CD4-positive, alpha-beta T cell (primary cell): ENCODE results near the gene CDK14. TPM values are rescaled to one million over a fixed set of nuclear protein-coding genes. Genes with fewer than 3 reads are reported as not detected.

Experiments used
- ATAC-seq: fragments of 200-7000 bp; cut with Tn5 transposase; one replicate; pipeline ENCODE4 v1.10.0; 2022; ENCODE audit warnings: mild to moderate bottlenecking; ENCODE audit not compliant: poor library complexity
- CTCF ChIA-PET: fragments of 350-600 bp; sonication (Branson Sonifier 250); formaldehyde crosslinking; loops from one replicate; lab custom pipeline; 2021; ENCODE audit warnings: antibody characterized with exemption, inconsistent platforms; lab: Charles Lee
- POLR2A ChIA-PET: fragments of 350-600 bp; sonication (Branson Sonifier 250); formaldehyde crosslinking; loops from one replicate; lab custom pipeline; 2021; ENCODE audit warnings: antibody characterized with exemption, inconsistent platforms; lab: Charles Lee
- DNase-seq, 14 experiments: peaks; one replicate each; pipeline ENCODE4 v3.0.0-alpha.2; 2013 to 2020; ENCODE audit warnings: mixed read lengths in 2 of 14
- H3K27ac ChIP-seq, 2 donors: one replicate each; pipeline versions ENCODE4 v1.5.1 to v1.7.0; 2013; ENCODE audit warnings: low read length in 2 of 2, low read depth in 1 of 2, mild to moderate bottlenecking in 1 of 2
- H3K27me3 ChIP-seq, 2 experiments: 1 replicate in 1 of 2; 2 replicates in 1 of 2; pipeline versions ENCODE4 v1.6.1 to v1.7.0; 2013; ENCODE audit warnings: low read length in 2 of 2, control low read depth in 1 of 2, mild to moderate bottlenecking in 1 of 2, moderate library complexity in 1 of 2; ENCODE audit not compliant: insufficient read depth in 2 of 2, control insufficient read depth in 1 of 2
- H3K36me3 ChIP-seq: one replicate; pipeline ENCODE4 v1.6.1; 2013; ENCODE audit warnings: low read length, control low read depth; ENCODE audit not compliant: insufficient read depth
- H3K4me1 ChIP-seq: one replicate; pipeline ENCODE4 v1.6.1; 2013; ENCODE audit warnings: low read length, control low read depth; ENCODE audit not compliant: insufficient read depth
- H3K4me3 ChIP-seq: one replicate; pipeline ENCODE4 v1.5.1; 2013; ENCODE audit warnings: mild to moderate bottlenecking, low read length, moderate library complexity
- H3K9me3 ChIP-seq, 2 experiments: 1 replicate in 1 of 2; 2 replicates in 1 of 2; pipeline versions ENCODE4 v1.6.1 to v1.7.0; 2013; ENCODE audit warnings: low read length in 2 of 2, mild to moderate bottlenecking in 2 of 2, control low read depth in 1 of 2, moderate library complexity in 1 of 2; ENCODE audit not compliant: control insufficient read depth in 1 of 2, insufficient read depth in 1 of 2
- H3K27ac Mint-ChIP-seq: one replicate; pipeline ENCODE4 v1.8.0; 2020; ENCODE audit warnings: mixed read lengths
- H3K27me3 Mint-ChIP-seq: one replicate; pipeline ENCODE4 v1.8.0; 2021; ENCODE audit warnings: mixed read lengths
- H3K36me3 Mint-ChIP-seq: one replicate; pipeline ENCODE4 v1.8.0; 2021; ENCODE audit warnings: low read depth, mixed read lengths
- H3K4me1 Mint-ChIP-seq: one replicate; pipeline ENCODE4 v1.8.0; 2021; ENCODE audit warnings: low read depth, mixed read lengths
- H3K4me3 Mint-ChIP-seq: one replicate; pipeline ENCODE4 v1.8.0; 2020; ENCODE audit warnings: mild to moderate bottlenecking, mixed read lengths
- H3K9me3 Mint-ChIP-seq: one replicate; pipeline ENCODE4 v1.8.0; 2020; ENCODE audit warnings: mixed read lengths
- intact Hi-C, 2 experiments: fragments of 100-400 bp; cut with DNase I in 1 of 2; cut with micrococcal nuclease in 1 of 2; formaldehyde crosslinking; loops; one replicate each; pipeline versions ENCODE4 v1.15.1 to v1.9.0; 2023 to 2025; cut with DNase I, micrococcal nuclease
- total RNA-seq, 174 experiments: library from RNA in 2 of 174; stranded (reverse) in 2 of 174; gene quantifications; one replicate each; pipeline ENCODE4 v1.2.3 and lab custom pipeline; 2021 to 2026
- TF ChIP-seq, protein P1 (sequence below): fragments of 200-600 bp; IDR thresholded peaks from one replicate; pipeline ENCODE4 v1.8.0; 2022; ENCODE audit warnings: antibody characterized with exemption, mild to moderate bottlenecking

CDK14 gene
- total RNA-seq, 2 experiments from 2014 or later = 0.45 to 0.47 TPM

DNA sequence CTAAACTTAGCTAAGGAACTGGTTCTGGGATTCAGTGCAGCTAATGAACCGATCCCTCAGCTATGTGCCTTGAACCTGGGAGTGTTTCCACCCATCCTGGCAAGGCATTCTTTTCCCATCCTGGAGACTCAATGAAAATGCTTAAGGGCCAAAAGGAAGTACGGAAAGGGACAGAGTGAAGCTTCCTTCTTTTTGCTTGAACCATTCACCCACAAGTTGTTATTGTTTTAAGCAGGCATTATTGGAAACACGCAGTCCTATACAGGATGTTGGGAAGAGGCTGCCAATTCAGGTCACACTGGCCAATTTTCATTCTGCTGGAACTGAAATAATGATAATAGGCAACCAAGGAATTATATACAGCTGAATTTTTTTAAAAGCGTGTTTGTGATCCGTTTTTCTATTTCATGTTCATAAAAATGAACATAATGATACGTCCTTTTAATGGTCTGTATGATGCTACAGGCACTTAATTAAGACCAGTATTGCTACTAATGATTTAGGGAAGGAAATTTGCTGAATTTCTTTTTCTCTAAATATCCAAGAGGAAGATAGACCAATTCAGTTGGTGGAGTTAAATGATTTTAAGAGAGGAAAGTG lies 610.3 kb downstream of the CDK14 start:
- Mint-ChIP-seq H3K27ac (no peak overlapping the region), H3K9me3 (no peaks in the 10 kb centered on the region), H3K27me3 (no peaks in the 10 kb centered on the region), H3K36me3 (no peaks in the 10 kb centered on the region), H3K4me1 (no peaks in the 10 kb centered on the region), H3K4me3 (no peak overlapping the region)
- no peak overlapping the region for H3K4me3 ChIP-seq
- no peak overlapping the region for H3K27ac ChIP-seq
- TF ChIP-seq, protein P1, sequence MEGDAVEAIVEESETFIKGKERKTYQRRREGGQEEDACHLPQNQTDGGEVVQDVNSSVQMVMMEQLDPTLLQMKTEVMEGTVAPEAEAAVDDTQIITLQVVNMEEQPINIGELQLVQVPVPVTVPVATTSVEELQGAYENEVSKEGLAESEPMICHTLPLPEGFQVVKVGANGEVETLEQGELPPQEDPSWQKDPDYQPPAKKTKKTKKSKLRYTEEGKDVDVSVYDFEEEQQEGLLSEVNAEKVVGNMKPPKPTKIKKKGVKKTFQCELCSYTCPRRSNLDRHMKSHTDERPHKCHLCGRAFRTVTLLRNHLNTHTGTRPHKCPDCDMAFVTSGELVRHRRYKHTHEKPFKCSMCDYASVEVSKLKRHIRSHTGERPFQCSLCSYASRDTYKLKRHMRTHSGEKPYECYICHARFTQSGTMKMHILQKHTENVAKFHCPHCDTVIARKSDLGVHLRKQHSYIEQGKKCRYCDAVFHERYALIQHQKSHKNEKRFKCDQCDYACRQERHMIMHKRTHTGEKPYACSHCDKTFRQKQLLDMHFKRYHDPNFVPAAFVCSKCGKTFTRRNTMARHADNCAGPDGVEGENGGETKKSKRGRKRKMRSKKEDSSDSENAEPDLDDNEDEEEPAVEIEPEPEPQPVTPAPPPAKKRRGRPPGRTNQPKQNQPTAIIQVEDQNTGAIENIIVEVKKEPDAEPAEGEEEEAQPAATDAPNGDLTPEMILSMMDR = no peak
- no peaks in the 10 kb centered on the region for H3K36me3 ChIP-seq
- DNase-seq = no peak
- H3K27me3 ChIP-seq = no peaks in the 10 kb centered on the region
- ChIA-PET POLR2A (no interaction called here), CTCF (no interaction called here)
- no peak for ATAC-seq
- intact Hi-C loops = no loop called here
- no peaks in the 10 kb centered on the region for H3K4me1 ChIP-seq
- peaks cover 0 to 12% of the 10 kb centered on the region in 2 experiments for H3K9me3 ChIP-seq

- no peak overlapping the region for H3K27ac Mint-ChIP-seq
- H3K4me3 ChIP-seq = no peak overlapping the region
- H3K4me1 ChIP-seq = no peaks in the 10 kb centered on the region
- POLR2A ChIA-PET = no interaction called here
- no peaks in the 10 kb centered on the region for H3K27me3 Mint-ChIP-seq
- H3K36me3 ChIP-seq = no peaks in the 10 kb centered on the region
- peaks cover 0 to 10% of the 10 kb centered on the region in 2 experiments for H3K9me3 ChIP-seq
- H3K36me3 Mint-ChIP-seq = no peaks in the 10 kb centered on the region
- CTCF ChIA-PET = no interaction called here
- no peaks in the 10 kb centered on the region for H3K27me3 ChIP-seq
- intact Hi-C loops = no loop called here
- H3K4me1 Mint-ChIP-seq = no peaks in the 10 kb centered on the region
- ATAC-seq = no peak
- TF ChIP-seq, protein P1 = no peak
- no peak for DNase-seq
- H3K27ac ChIP-seq = no peak overlapping the region
- no peak overlapping the region for H3K4me3 Mint-ChIP-seq
- H3K9me3 Mint-ChIP-seq = no peaks in the 10 kb centered on the region
These were observed 616.5 kb downstream of the CDK14 start for GRCh38 chr7:91212582-91212981.

DNA sequence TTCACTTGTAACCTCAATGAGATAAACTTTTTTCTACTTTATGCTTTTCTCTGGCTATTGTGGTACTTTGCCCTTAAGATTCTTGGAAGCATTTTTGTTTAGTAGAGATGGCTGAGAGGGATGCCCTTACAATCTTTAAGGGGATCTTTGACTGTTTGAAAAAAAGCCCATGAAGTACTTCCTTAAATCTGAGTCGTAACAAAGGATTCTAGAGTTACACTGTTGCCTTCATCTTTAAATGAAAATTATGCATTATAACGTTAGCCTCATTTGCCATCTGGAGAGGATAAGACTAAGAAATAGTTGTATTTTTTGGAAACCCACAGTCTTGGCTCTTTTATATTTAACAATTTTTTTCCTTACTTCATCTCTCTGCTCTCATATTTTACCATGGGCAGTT lies 630.3 kb downstream of the CDK14 start:
- TF ChIP-seq, protein P1 = no peak
- Histone ChIP-seq H3K36me3 (no peaks in the 10 kb centered on the region), H3K4me3 (no peak overlapping the region), H3K27me3 (no peaks in the 10 kb centered on the region), H3K9me3 (peaks cover 0 to 4% of the 10 kb centered on the region in 2 experiments), H3K4me1 (no peaks in the 10 kb centered on the region), H3K27ac (no peak overlapping the region)
- ChIA-PET CTCF (no interaction called here), POLR2A (no interaction called here)
- H3K27me3 Mint-ChIP-seq = no peaks in the 10 kb centered on the region
- H3K4me1 Mint-ChIP-seq = no peaks in the 10 kb centered on the region
- ATAC-seq (no peak), DNase-seq (no peak)
- no peaks in the 10 kb centered on the region for H3K36me3 Mint-ChIP-seq
- H3K9me3 Mint-ChIP-seq = no peaks in the 10 kb centered on the region
- H3K4me3 Mint-ChIP-seq = no peak overlapping the region
- no peak overlapping the region for H3K27ac Mint-ChIP-seq
- intact Hi-C loops = no loop called here
